HL-60 (cell line): ENCODE results near the gene CD209.

ENCODE experiments used
- DNase-seq, 2 experiments: peaks; one replicate each; pipeline ENCODE4 v3.0.0-alpha.2; 2010 to 2020; ENCODE audit warnings: low read depth in 1 of 2, low spot score in 1 of 2
- H3K27ac ChIP-seq: fragments of 250-450 bp; sonication (Bioruptor Pico); replicated peaks from 2 replicates; pipeline ENCODE4 v1.5.1; 2020; ENCODE audit warnings: mild to moderate bottlenecking, moderate library complexity
- H3K27me3 ChIP-seq: fragments of 250-450 bp; sonication (Bioruptor Pico); 2 replicates; pipeline ENCODE4 v1.5.1; 2021; ENCODE audit warnings: mild to moderate bottlenecking, moderate library complexity; ENCODE audit not compliant: insufficient read depth, poor library complexity, severe bottlenecking
- H3K4me3 ChIP-seq: replicated peaks from 2 replicates; pipeline ENCODE4 v1.5.1; 2011; ENCODE audit warnings: mild to moderate bottlenecking, control low read depth, low read length; ENCODE audit not compliant: insufficient read depth
- CTCF ChIP-seq: IDR thresholded peaks from one replicate; pipeline ENCODE4 v1.5.1; 2011; ENCODE audit warnings: low read length, control low read depth, inconsistent platforms; ENCODE audit not compliant: insufficient read depth
- GABPA ChIP-seq: IDR thresholded peaks from 2 replicates; pipeline ENCODE4 v1.6.1; 2012; ENCODE audit warnings: low read depth
- POLR2AphosphoS5 ChIP-seq: IDR thresholded peaks from 2 replicates; pipeline ENCODE4 v1.6.1; 2012; ENCODE audit warnings: low read depth
- SPI1 ChIP-seq: IDR thresholded peaks from 2 replicates; pipeline ENCODE4 v1.6.1; 2012; ENCODE audit warnings: low read depth, mild to moderate bottlenecking, borderline replicate concordance
- TF ChIP-seq, protein P1 (sequence below): IDR thresholded peaks from 2 replicates; pipeline ENCODE4 v1.6.1; 2012; ENCODE audit warnings: low read depth; ENCODE audit not compliant: insufficient replicate concordance

CD209 gene

DNA sequence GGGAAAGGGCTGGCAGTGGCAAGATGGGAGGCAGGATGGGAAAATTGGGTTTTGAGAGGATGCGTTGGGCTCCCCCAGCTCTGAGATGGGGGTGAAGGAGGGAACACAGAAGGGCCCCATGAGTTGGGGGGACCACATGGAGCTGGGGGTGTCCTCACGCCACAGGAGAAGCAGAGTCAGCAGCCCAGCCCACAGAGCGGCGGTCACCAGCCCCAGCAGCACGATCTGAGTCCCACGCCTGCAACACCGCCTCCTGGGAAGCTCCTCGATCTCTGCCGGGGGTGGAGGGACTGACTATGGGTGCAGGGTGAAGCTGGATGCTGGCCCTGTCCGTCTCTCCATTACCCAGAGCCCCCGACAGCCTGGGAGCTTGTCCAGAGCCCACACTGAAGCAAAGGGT, 48.8 kb downstream of the CD209 start:
- peak overlapping the region; percentile 43 for H3K4me3 ChIP-seq
- DNase-seq, result no peak
- no peaks in the 10 kb centered on the region for H3K27me3 ChIP-seq
- no peak overlapping the region for H3K27ac ChIP-seq
- TF ChIP-seq GABPA, result no peak
- no peak for TF ChIP-seq POLR2AphosphoS5
- TF ChIP-seq CTCF, result no peak
- TF ChIP-seq, protein P1, sequence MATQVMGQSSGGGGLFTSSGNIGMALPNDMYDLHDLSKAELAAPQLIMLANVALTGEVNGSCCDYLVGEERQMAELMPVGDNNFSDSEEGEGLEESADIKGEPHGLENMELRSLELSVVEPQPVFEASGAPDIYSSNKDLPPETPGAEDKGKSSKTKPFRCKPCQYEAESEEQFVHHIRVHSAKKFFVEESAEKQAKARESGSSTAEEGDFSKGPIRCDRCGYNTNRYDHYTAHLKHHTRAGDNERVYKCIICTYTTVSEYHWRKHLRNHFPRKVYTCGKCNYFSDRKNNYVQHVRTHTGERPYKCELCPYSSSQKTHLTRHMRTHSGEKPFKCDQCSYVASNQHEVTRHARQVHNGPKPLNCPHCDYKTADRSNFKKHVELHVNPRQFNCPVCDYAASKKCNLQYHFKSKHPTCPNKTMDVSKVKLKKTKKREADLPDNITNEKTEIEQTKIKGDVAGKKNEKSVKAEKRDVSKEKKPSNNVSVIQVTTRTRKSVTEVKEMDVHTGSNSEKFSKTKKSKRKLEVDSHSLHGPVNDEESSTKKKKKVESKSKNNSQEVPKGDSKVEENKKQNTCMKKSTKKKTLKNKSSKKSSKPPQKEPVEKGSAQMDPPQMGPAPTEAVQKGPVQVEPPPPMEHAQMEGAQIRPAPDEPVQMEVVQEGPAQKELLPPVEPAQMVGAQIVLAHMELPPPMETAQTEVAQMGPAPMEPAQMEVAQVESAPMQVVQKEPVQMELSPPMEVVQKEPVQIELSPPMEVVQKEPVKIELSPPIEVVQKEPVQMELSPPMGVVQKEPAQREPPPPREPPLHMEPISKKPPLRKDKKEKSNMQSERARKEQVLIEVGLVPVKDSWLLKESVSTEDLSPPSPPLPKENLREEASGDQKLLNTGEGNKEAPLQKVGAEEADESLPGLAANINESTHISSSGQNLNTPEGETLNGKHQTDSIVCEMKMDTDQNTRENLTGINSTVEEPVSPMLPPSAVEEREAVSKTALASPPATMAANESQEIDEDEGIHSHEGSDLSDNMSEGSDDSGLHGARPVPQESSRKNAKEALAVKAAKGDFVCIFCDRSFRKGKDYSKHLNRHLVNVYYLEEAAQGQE, result no peak
- no peak for TF ChIP-seq SPI1

GRCh38 chr19:7697721-7698287, 49.5 kb downstream of the CD209 start:
- no peak for DNase-seq
- Histone ChIP-seq H3K27me3 (no peaks in the 10 kb centered on the region), H3K27ac (no peak overlapping the region), H3K4me3 (peak overlapping the region; percentile 43)
- TF ChIP-seq, protein P1, result no peak
- no peak for TF ChIP-seq CTCF
- no peak for TF ChIP-seq GABPA
- no peak for TF ChIP-seq POLR2AphosphoS5
- no peak for TF ChIP-seq SPI1

DNA sequence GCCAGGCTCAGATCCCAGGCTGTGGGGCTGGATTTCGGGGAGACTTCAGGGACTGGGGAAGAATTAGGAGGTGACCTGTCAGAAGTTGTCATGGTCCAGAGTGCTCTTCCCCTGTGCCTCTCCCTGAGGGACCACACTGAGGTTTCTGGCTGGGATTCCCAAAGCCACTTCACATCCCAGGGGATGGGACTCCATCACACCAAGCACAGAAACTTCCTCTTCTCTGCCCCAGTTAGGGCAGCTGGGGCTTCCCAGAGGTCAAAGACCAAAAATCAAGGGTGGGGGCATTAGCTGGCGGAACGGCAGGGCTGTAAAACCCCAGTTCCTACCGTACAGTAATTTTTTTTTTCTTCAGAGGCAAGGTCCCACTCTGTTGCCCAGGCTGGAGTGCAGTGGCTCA, 52.8 kb downstream of the CD209 start:
- Histone ChIP-seq H3K4me3 (no peak overlapping the region), H3K27ac (no peak overlapping the region), H3K27me3 (no peaks in the 10 kb centered on the region)
- TF ChIP-seq POLR2AphosphoS5 (no peak), GABPA (no peak), SPI1 (no peak), CTCF (no peak)
- TF ChIP-seq, protein P1, result no peak
- no peak for DNase-seq
